Measurements from ENCODE around the gene THEM4.
"Not testable (repeated sequence)": the region's sequence is repeated elsewhere in the genome, so short reads cannot be mapped to it uniquely, and the experiment has no call there.

THEM4 gene

GRCh38 chr1:151858030-151858746 is 51.1 kb downstream of the THEM4 start:
- no peak for DNase-seq

GRCh38 chr1:151855933-151856332 is 53.4 kb downstream of the THEM4 start:
- no peak for DNase-seq

GRCh38 chr1:151855516-151855915 is 53.8 kb downstream of the THEM4 start:
- not testable (repeated sequence) for DNase-seq

- DNase-seq: no peak
These were observed 54.7 kb downstream of the THEM4 start for GRCh38 chr1:151854658-151855057.

- DNase-seq: no peak
These were observed 55.8 kb downstream of the THEM4 start, which contains the start of gene THEM5 for GRCh38 chr1:151853411-151853943. Gene THEM5, minus strand, starts transcription at chr1:151853712. Its CDS starts 147 bp downstream, at chr1:151853565.

GRCh38 chr1:151852733-151853132 is 56.6 kb downstream of the THEM4 start:
- no peak for DNase-seq

- no peak for DNase-seq
These were observed 57.4 kb downstream of the THEM4 start for GRCh38 chr1:151851886-151852285.

GRCh38 chr1:151849871-151850270 is 59.4 kb downstream of the THEM4 start:
- no peak for DNase-seq

- DNase-seq: no peak
These were observed 60.2 kb downstream of the THEM4 start for GRCh38 chr1:151849126-151849525.

- DNase-seq: no peak
These were observed 61.3 kb downstream of the THEM4 start for GRCh38 chr1:151847867-151848596.

GRCh38 chr1:151846686-151847237 is 62.5 kb downstream of the THEM4 start:
- no peak for DNase-seq

- DNase-seq: no peak
These were observed 63.2 kb downstream of the THEM4 start for GRCh38 chr1:151846062-151846568.

- DNase-seq: no peak
These were observed 65.9 kb downstream of the THEM4 start for GRCh38 chr1:151843398-151843797.

- DNase-seq: no peak
These were observed 68.2 kb downstream of the THEM4 start for GRCh38 chr1:151841141-151841540.

GRCh38 chr1:151840421-151840820 is 68.9 kb downstream of the THEM4 start:
- DNase-seq: no peak

- peak; percentile 50 for DNase-seq
These were observed 69.6 kb downstream of the THEM4 start, which contains the start of gene C2CD4D for GRCh38 chr1:151839457-151840403. Gene C2CD4D, minus strand, starts transcription at chr1:151839820. Its CDS starts 831 bp downstream, at chr1:151838989.

GRCh38 chr1:151839082-151839412 is 70.3 kb downstream of the THEM4 start:
- DNase-seq: no peak

- DNase-seq: no peak
These were observed 70.9 kb downstream of the THEM4 start for GRCh38 chr1:151838222-151839081.

GRCh38 chr1:151837884-151838221 is 71.5 kb downstream of the THEM4 start:
- DNase-seq: no peak

GRCh38 chr1:151837197-151837596 is 72.1 kb downstream of the THEM4 start:
- DNase-seq: no peak

- no peak for DNase-seq
These were observed 73.7 kb downstream of the THEM4 start for GRCh38 chr1:151835596-151835995.

All from NCI-H2107 (cell line).